G401 (cell line): Measurements from ENCODE around the gene BAD. TPM values are rescaled to one million over a fixed set of nuclear protein-coding genes. Genes with fewer than 3 reads are reported as not detected.
"Not testable (repeated sequence)": the region's sequence is repeated elsewhere in the genome, so short reads cannot be mapped to it uniquely, and the experiment has no call there.

ENCODE experiments used
- DNase-seq: peaks from one replicate; pipeline ENCODE4 v3.0.0-alpha.2; 2015; ENCODE audit warnings: low spot score
- in situ Hi-C: cut with HindIII; loops from 2 replicates; pipeline ENCODE4 v1.10.0; 2016; ENCODE audit warnings: low sequenced_read_pairs, mixed read lengths
- total RNA-seq: library from RNA; depleted of rRNA; stranded (reverse); fragments of >200 nt; shearing (Covaris generic); gene quantifications from 2 replicates; pipeline ENCODE4 v1.2.3, GENCODE V29; 2014; rRNA removed

Gene BAD
- 146 and 183 TPM in 2 replicates for total RNA-seq

GRCh38 chr11:64284048-64284961 is at the start of gene BAD:
Gene BAD (minus strand): TSS chr11:64284665. CDS start chr11:64284368, 297 bp downstream.
- in situ Hi-C loops: no loop called here
- DNase-seq: peak; percentile 97

DNA sequence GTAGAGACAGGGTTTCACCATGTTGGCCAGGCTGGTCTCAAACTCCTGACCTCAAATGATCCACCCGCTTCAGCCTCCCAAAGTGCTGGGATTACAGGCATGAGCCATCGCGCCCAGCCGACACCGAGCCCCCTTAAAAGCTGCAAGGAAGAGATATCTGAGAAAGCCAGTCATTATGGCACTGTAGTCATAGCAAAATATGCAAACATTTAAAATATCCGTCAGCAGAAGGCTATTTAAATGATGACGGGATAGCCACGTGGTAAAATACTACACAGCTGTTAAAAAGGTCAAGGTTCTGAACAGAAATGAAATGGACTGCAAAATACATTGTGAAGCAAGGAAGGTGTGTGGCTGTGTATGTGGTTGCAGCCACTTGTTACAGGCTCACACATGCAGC is 49.1 kb upstream of the BAD start:
- in situ Hi-C loops: no loop called here
- DNase-seq: no peak

GRCh38 chr11:64331569-64332371 is 47.3 kb upstream of the BAD start:
- DNase-seq: no peak
- in situ Hi-C loops: no loop called here

- in situ Hi-C loops: no loop called here
- no peak for DNase-seq
These were observed 46.4 kb upstream of the BAD start for GRCh38 chr11:64330888-64331287.

GRCh38 chr11:64327993-64328392 is 43.5 kb upstream of the BAD start:
- no peak for DNase-seq
- in situ Hi-C loops: no loop called here

DNA sequence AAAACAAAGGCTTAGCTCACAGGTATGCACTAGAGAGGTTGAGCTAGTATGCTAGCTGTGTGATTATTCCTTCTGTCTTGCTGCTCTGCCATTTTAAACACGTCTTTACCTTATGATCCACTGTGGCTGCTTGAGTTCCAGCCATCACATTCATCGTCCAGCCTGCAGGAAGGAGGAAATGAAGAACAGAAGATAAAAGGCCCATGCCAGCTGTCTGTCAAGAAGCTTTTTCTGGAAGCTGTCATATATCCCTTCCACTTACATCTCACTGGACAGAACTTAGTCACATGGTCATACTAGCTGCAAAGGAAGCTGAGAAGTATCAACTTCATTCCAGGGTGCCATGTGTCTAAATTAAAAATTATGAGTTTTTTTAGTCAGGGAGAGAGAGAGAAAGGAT is 42.9 kb upstream of the BAD start:
- DNase-seq: no peak
- in situ Hi-C loops: no loop called here

DNA sequence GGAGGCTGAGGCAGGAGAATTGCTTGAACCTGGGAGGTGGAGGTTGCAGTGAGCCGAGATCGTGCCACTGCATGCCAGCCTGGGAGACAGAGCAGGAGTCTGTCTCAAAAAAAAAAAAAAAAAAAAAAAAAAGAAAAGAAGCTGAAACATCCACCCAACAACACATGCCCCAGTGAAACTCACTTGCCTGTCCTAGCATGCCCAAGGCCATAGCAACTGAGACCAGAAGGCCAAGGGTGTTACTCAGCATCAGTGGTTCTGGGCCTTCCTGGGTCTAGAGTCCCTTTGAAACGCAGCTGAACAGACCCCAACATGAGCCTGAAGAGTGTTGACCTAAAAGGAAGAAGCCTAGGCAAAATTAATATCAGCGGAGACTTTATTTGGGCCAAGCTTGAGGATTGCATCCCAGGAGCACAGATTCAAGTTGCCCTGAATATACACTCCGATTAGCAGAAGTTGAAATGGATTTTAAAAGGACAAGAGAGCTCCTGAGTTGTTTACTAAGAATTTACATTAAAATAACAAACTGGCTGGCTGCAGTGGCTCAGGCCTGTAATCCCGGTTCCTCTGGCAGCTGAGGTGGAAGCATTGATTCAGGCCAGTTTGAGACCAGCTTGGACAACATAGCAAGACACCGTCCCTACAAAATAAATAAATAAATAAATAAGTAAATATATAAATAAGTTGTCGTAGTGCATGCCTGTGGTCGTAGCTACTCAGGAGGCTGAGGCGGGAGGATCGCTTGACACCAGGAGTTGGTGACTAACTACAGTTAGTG is 40.4 kb upstream of the BAD start:
- no peak for DNase-seq
- in situ Hi-C loops: no loop called here

DNA sequence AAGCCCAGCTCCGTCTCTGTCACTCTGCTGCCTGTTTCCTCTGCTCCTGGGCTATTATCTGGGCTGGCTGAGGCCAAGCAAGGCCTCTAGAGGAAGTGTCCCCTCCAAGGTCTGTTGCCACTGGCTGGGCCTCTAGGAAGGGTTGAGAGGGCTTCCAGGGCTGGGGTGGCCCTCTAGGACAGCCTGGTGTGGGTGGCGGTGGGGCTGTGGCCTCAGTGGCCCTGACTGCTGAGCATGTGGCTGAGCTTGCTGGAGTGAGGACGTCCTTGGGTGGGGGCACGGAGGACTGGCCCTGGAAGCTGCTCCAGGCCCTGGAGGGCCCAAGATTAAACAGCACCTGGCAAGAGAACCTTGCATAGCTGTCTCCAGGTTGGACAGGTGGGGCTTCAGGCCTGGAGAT is 39.5 kb upstream of the BAD start:
- DNase-seq, in situ Hi-C loops: not testable (repeated sequence)

DNA sequence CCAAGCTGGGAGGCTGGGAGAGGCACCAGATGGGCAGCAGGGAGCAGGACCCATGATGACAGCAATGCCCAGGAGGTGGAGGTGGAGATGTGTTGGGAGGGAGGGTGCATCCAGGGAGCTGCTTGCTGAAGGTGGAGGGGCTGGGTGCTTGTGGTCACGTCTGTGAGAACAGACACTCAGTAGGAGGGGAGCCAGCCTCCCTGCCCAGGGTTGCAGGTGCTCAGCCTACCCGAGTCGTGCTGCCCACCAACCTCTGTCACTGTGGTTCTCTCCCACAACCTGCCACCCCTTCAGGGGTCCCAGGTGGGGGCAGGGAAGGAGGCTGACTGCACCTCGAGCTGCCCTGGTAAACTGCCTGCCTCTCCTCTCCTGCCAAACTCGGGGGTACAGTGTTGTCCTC is 38.9 kb upstream of the BAD start:
- in situ Hi-C loops: no loop called here
- DNase-seq: no peak

GRCh38 chr11:64322925-64323260 is 38.4 kb upstream of the BAD start:
- DNase-seq: no peak
- in situ Hi-C loops: no loop called here

GRCh38 chr11:64321533-64321932 is 37.1 kb upstream of the BAD start:
- peak; percentile 63 for DNase-seq
- in situ Hi-C loops: no loop called here

DNA sequence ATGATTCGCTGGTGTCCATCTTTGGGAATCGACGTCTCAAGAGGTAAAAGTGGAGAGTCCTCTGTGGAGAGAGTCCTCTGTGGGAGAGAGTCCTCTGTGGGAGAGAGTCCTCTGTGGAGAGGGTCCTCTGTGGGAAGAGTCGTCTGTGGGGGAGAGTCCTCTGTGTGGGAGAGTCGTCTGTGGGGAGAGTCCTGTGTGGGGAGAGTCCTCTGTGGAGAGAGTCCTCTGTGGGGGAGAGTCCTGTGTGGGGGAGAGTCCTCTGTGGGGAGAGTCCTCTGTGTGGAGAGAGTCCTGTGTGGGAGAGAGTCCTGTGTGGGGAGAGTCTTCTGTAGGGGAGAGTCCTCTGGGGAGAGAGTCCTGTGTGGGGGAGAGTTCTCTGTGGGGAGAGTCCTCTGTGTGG is 36.6 kb upstream of the BAD start:
- DNase-seq: no peak
- in situ Hi-C loops: no loop called here

- in situ Hi-C loops: no loop called here
- no peak for DNase-seq
These were observed 36.1 kb upstream of the BAD start for GRCh38 chr11:64320556-64320955.

- peak; percentile 29 for DNase-seq
- in situ Hi-C loops: no loop called here
These were observed 34.6 kb upstream of the BAD start for GRCh38 chr11:64318766-64319761.

DNA sequence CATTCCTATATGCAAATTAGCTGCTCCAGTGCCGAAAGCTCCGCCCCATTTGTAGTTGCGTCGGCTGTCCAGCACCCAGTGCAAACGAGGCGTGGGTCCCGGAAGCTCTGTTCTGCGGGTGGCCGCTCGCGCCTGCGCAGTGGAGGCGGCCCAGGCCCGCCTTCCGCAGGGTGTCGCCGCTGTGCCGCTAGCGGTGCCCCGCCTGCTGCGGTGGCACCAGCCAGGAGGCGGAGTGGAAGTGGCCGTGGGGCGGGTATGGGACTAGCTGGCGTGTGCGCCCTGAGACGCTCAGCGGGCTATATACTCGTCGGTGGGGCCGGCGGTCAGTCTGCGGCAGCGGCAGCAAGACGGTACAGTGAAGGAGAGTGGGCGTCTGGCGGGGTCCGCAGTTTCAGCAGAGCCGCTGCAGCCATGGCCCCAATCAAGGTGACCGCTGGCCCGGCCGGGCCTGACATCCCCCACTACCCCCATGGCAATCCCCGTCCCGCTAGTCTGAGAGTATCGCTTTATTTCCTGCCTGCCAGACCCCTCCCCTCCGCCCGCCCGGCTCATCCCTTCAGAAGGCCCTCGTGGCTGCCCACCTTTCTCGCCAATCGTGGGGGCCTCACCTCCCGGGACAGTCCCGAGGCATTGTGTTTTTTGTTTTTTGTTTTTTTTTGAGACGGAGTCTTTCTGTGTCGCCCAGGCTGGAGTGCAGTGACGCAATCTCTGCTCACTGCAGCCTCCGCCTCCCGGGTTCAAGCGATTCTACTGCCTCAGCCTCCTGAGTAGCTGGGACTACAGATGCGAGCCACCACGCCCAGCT is 33.7 kb upstream of the BAD start, which contains the start of gene PRDX5:
PRDX5 (plus strand) TSS at position 161 of the 805 bp plus-strand sequence; CDS start at position 256, 95 bp downstream.
- DNase-seq: peak; percentile 97
- in situ Hi-C loops: no loop called here

DNA sequence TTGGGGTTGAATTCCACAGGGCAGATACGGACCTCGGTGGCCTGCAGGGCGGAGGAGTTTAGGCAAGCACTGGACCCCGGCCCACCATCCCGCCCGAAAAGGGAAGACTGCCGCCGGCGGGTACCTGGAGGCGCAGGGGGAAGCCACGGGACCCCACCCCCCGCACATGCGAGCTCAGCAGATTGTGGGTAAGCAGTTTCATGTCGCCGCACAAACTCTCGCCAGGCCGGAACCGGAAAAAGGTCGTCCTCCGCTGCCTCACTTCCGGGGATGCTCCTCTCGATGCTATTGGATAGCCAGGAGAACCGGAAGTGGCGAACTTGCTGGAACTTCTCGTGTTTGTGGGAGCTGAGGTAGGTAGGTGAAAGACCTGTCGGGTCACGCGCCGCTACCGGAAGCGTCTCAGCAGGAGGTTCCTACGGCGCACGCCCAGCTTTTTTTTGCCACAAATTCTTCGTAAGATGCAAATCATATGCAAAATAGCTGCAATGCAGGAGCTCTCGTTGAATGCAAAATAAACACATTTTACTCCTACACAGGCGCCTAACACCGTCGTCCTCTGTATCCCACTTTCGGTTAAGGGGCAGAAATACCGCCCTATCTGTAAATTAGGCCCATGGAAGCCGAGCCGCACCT is 33.0 kb upstream of the BAD start, which contains the start of gene TRMT112:
TRMT112 (minus strand) TSS at position 235 of the 636 bp plus-strand sequence; CDS start at position 202, 33 bp downstream.
- in situ Hi-C loops: no loop called here
- DNase-seq: peak; percentile 99
